C4-2B (cell line): ENCODE measurements around the gene PSTK.

Source experiments
- ZFX ChIP-seq: fragments of 450-650 bp; IDR thresholded peaks from 2 replicates; pipeline ENCODE4 v1.6.1; 2017
- TF ChIP-seq, protein P1 (sequence below): fragments of 450-650 bp; conservative IDR thresholded peaks from 2 replicates; pipeline ENCODE4 v1.5.1; 2017; ENCODE audit warnings: mild to moderate bottlenecking

DNA sequence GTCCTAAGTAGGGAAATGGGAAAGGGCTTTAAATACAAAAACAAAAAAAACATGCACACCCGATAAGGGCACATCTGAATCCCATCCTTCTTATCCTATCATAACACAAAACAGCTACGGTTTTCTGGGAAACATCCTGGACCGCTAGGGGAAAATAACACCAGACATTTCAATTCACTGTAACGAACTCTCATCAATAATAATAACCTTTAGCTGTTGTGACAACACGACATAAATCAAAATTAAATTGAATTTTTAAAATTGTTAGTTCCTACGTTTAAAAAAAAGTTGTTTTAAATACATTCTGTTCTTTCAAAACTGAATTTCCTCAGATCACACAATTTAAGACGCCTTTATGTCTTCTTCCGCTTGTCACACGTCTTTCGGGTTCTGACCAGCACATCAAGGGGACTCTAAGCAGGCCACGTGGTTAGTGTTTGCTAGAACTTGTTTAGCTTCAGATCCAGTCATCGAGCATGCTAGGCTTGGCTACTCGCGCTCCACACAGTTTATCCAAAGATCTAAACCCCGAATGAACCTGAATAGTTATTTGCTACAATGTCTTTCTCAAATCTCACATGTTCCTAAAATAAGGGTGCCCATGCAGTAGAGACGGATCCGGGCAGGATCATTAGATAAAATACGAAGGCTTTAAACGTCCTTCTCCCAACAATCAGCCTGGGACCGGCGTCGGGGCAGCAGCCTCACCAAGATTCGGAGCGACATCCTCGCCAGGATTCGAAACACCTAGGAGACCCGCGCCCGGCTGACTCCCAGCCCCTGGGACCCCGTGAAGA lies 27.6 kb downstream of the PSTK start:
- TF ChIP-seq, protein P1, sequence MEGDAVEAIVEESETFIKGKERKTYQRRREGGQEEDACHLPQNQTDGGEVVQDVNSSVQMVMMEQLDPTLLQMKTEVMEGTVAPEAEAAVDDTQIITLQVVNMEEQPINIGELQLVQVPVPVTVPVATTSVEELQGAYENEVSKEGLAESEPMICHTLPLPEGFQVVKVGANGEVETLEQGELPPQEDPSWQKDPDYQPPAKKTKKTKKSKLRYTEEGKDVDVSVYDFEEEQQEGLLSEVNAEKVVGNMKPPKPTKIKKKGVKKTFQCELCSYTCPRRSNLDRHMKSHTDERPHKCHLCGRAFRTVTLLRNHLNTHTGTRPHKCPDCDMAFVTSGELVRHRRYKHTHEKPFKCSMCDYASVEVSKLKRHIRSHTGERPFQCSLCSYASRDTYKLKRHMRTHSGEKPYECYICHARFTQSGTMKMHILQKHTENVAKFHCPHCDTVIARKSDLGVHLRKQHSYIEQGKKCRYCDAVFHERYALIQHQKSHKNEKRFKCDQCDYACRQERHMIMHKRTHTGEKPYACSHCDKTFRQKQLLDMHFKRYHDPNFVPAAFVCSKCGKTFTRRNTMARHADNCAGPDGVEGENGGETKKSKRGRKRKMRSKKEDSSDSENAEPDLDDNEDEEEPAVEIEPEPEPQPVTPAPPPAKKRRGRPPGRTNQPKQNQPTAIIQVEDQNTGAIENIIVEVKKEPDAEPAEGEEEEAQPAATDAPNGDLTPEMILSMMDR: no peak; the same call in 1 of the 2 replicates
- TF ChIP-seq ZFX: no peak
